CD14-positive monocyte (primary cell): Measurements from ENCODE around the gene SEMA6B. TPM values are rescaled to one million over a fixed set of nuclear protein-coding genes. Genes with fewer than 3 reads are reported as not detected.

ENCODE experiments used
- DNase-seq, 3 donors: peaks; one replicate each; pipeline ENCODE4 v3.0.0-alpha.2; 2011 to 2022
- H2AFZ ChIP-seq: 2 replicates; pipeline ENCODE4 v1.6.0; 2012; ENCODE audit warnings: mild to moderate bottlenecking, low read depth, low read length, inconsistent platforms; ENCODE audit not compliant: insufficient read depth, poor library complexity, severe bottlenecking
- H3K27ac ChIP-seq, 2 donors: 1 replicate in 1 of 2; 2 replicates in 1 of 2; pipeline ENCODE4 v1.5.1; 2012 to 2013; ENCODE audit warnings: low read length in 2 of 2, control low read depth in 1 of 2, inconsistent platforms in 1 of 2, low read depth in 1 of 2, mild to moderate bottlenecking in 1 of 2
- H3K27me3 ChIP-seq, 2 donors: one replicate each; pipeline versions ENCODE4 v1.6.0 to v1.6.1; 2011 to 2013; ENCODE audit warnings: low read length in 2 of 2; ENCODE audit not compliant: control insufficient read depth in 2 of 2, insufficient read depth in 2 of 2
- H3K36me3 ChIP-seq, 2 donors: replicated peaks in 1 of 2; 1 replicate in 1 of 2; 2 replicates in 1 of 2; pipeline versions ENCODE4 v1.5.1 to v1.6.1; 2012 to 2013; ENCODE audit warnings: low read length in 2 of 2, control low read depth in 1 of 2, inconsistent platforms in 1 of 2, mild to moderate bottlenecking in 1 of 2; ENCODE audit not compliant: insufficient read depth in 2 of 2, control insufficient read depth in 1 of 2
- H3K4me1 ChIP-seq, 2 donors: 1 replicate in 1 of 2; 2 replicates in 1 of 2; pipeline versions ENCODE4 v1.5.1 to v1.6.1; 2012 to 2013; ENCODE audit warnings: low read length in 2 of 2, control low read depth in 1 of 2, inconsistent platforms in 1 of 2, mild to moderate bottlenecking in 1 of 2, moderate library complexity in 1 of 2; ENCODE audit not compliant: insufficient read depth in 2 of 2, control insufficient read depth in 1 of 2
- H3K4me2 ChIP-seq: replicated peaks from 2 replicates; pipeline ENCODE3; 2012; ENCODE audit warnings: low read length, moderate library complexity, mild to moderate bottlenecking; ENCODE audit not compliant: poor library complexity, severe bottlenecking; ENCODE audit errors: extremely low read depth
- H3K4me3 ChIP-seq, 3 experiments: fragments of 200-600 bp in 1 of 3; sonication (generic) in 1 of 3; replicated peaks in 1 of 3; 1 replicate in 2 of 3; 2 replicates in 1 of 3; pipeline ENCODE4 v1.5.1; 2011 to 2013; ENCODE audit warnings: low read length in 3 of 3, mild to moderate bottlenecking in 3 of 3, control low read depth in 2 of 3, low read depth in 2 of 3, inconsistent platforms in 1 of 3, moderate library complexity in 1 of 3
- H3K79me2 ChIP-seq: 2 replicates; pipeline ENCODE4 v1.6.0; 2012; ENCODE audit warnings: mild to moderate bottlenecking, control low read depth, inconsistent platforms, low read length, moderate library complexity; ENCODE audit not compliant: insufficient read depth
- H3K9ac ChIP-seq: 2 replicates; pipeline ENCODE4 v1.6.0; 2017; ENCODE audit warnings: low read length, mild to moderate bottlenecking; ENCODE audit not compliant: insufficient read depth, poor library complexity, severe bottlenecking
- H3K9me3 ChIP-seq, 2 donors: replicated peaks in 1 of 2; 1 replicate in 1 of 2; 2 replicates in 1 of 2; pipeline versions ENCODE4 v1.5.1 to v1.6.1; 2012 to 2013; ENCODE audit warnings: low read length in 2 of 2, control low read depth in 1 of 2; ENCODE audit not compliant: control insufficient read depth in 1 of 2, insufficient read depth in 1 of 2
- H4K20me1 ChIP-seq: 2 replicates; pipeline ENCODE4 v1.6.0; 2012; ENCODE audit warnings: mild to moderate bottlenecking, low read length, control low read depth, moderate library complexity; ENCODE audit not compliant: insufficient read depth
- H3K27ac Mint-ChIP-seq, 7 donors: one replicate each; pipeline ENCODE4 v1.8.0; 2020; ENCODE audit warnings: mild to moderate bottlenecking in 7 of 7, mixed read lengths in 7 of 7, moderate library complexity in 6 of 7, inconsistent platforms in 2 of 7
- H3K27me3 Mint-ChIP-seq, 3 donors: one replicate each; pipeline ENCODE4 v1.8.0; 2021 to 2022; ENCODE audit warnings: low read depth in 3 of 3, mild to moderate bottlenecking in 3 of 3, mixed read lengths in 3 of 3, moderate library complexity in 3 of 3, inconsistent platforms in 1 of 3
- H3K36me3 Mint-ChIP-seq, 2 donors: one replicate each; pipeline ENCODE4 v1.8.0; 2020; ENCODE audit warnings: mixed read lengths in 2 of 2, inconsistent platforms in 1 of 2, mild to moderate bottlenecking in 1 of 2
- H3K4me1 Mint-ChIP-seq: one replicate; pipeline ENCODE4 v1.8.0; 2020; ENCODE audit warnings: mild to moderate bottlenecking, mixed read lengths
- H3K4me3 Mint-ChIP-seq, 2 donors: one replicate each; pipeline ENCODE4 v1.8.0; 2020; ENCODE audit warnings: mild to moderate bottlenecking in 2 of 2, mixed read lengths in 2 of 2, moderate library complexity in 1 of 2
- H3K9me3 Mint-ChIP-seq, 7 donors: one replicate each; pipeline ENCODE4 v1.8.0; 2020 to 2022; ENCODE audit warnings: mixed read lengths in 7 of 7, mild to moderate bottlenecking in 6 of 7, moderate library complexity in 6 of 7, inconsistent platforms in 2 of 7
- WGBS: methylation state at CpG from one replicate; pipeline ENCODE4 v1.1.5; 2013; ENCODE audit warnings: missing lambda C conversion rate; ENCODE audit not compliant: insufficient coverage; 5-methylcytosine and 5-hydroxymethylcytosine counted together
- intact Hi-C, 2 donors: fragments of 100-400 bp; cut with micrococcal nuclease; formaldehyde crosslinking; loops; one replicate each; pipeline versions ENCODE4 v1.15.0 to v1.15.1; 2023
- polyA plus RNA-seq, 3 donors: library from polyadenylated mRNA; depleted of rRNA in 1 of 3; unstranded in 2 of 3; stranded (reverse) in 1 of 3; fragments of 300-500 nt in 2 of 3; fragments of >200 nt in 1 of 3; fragmentation: Illumina TruSeq in 2 of 3; gene quantifications; 1 replicate in 2 of 3; 2 replicates in 1 of 3; pipeline ENCODE4 v1.2.3, GENCODE V29; 2012 to 2021
- TF ChIP-seq, protein P1 (sequence below): fragments of 200-600 bp; IDR thresholded peaks from one replicate; pipeline ENCODE4 v1.8.0; 2022; ENCODE audit warnings: antibody characterized with exemption, mild to moderate bottlenecking

SEMA6B gene
- polyA plus RNA-seq, 3 donors: 0.12 to 1.6 (median 0.87) TPM

DNA sequence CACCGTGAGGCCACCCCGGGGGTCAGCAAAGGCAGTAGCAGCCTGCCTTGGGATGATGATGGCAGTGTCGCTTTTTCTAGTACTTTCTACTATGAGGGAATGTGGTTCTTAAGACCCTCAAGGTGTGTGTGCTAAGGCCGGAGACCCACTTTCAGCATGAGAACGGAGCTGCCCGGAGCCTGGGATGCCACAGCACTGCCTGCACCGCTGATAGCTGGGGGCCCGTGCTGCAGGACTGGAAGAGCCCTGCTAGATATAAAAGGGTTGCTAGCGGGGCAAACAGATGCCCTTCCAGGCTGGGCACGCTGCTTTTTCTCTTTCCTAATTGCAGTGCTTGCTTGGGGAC is 55.7 kb downstream of the SEMA6B start:
- no peaks in the 10 kb centered on the region for H3K27me3 ChIP-seq
- H3K4me3 Mint-ChIP-seq: no peak overlapping the region
- no peaks in the 10 kb centered on the region for H3K79me2 ChIP-seq
- H3K4me1 ChIP-seq: peaks cover 0 to 6% of the 10 kb centered on the region in 2 donors
- H3K4me1 Mint-ChIP-seq: peaks cover 7% of the 10 kb centered on the region
- no peak overlapping the region for H3K9ac ChIP-seq
- TF ChIP-seq, protein P1, sequence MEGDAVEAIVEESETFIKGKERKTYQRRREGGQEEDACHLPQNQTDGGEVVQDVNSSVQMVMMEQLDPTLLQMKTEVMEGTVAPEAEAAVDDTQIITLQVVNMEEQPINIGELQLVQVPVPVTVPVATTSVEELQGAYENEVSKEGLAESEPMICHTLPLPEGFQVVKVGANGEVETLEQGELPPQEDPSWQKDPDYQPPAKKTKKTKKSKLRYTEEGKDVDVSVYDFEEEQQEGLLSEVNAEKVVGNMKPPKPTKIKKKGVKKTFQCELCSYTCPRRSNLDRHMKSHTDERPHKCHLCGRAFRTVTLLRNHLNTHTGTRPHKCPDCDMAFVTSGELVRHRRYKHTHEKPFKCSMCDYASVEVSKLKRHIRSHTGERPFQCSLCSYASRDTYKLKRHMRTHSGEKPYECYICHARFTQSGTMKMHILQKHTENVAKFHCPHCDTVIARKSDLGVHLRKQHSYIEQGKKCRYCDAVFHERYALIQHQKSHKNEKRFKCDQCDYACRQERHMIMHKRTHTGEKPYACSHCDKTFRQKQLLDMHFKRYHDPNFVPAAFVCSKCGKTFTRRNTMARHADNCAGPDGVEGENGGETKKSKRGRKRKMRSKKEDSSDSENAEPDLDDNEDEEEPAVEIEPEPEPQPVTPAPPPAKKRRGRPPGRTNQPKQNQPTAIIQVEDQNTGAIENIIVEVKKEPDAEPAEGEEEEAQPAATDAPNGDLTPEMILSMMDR: no peak
- peaks cover 36 to 39% of the 10 kb centered on the region in 2 donors for H3K36me3 ChIP-seq
- H2AFZ ChIP-seq: no peak overlapping the region
- H3K27ac Mint-ChIP-seq: no peak overlapping the region
- peaks cover 40 to 58% of the 10 kb centered on the region in 2 donors for H3K36me3 Mint-ChIP-seq
- H4K20me1 ChIP-seq: no peaks in the 10 kb centered on the region
- no peaks in the 10 kb centered on the region for H3K9me3 ChIP-seq
- no peak overlapping the region for H3K4me3 ChIP-seq
- no peak overlapping the region for H3K27ac ChIP-seq
- no peak for DNase-seq
- H3K4me2 ChIP-seq: no peak overlapping the region
- H3K9me3 Mint-ChIP-seq: no peaks in the 10 kb centered on the region
- no peaks in the 10 kb centered on the region for H3K27me3 Mint-ChIP-seq
- WGBS: 97% methylated on average over 10 of the region's 10 CpGs
- intact Hi-C loops: no loop called here

DNA sequence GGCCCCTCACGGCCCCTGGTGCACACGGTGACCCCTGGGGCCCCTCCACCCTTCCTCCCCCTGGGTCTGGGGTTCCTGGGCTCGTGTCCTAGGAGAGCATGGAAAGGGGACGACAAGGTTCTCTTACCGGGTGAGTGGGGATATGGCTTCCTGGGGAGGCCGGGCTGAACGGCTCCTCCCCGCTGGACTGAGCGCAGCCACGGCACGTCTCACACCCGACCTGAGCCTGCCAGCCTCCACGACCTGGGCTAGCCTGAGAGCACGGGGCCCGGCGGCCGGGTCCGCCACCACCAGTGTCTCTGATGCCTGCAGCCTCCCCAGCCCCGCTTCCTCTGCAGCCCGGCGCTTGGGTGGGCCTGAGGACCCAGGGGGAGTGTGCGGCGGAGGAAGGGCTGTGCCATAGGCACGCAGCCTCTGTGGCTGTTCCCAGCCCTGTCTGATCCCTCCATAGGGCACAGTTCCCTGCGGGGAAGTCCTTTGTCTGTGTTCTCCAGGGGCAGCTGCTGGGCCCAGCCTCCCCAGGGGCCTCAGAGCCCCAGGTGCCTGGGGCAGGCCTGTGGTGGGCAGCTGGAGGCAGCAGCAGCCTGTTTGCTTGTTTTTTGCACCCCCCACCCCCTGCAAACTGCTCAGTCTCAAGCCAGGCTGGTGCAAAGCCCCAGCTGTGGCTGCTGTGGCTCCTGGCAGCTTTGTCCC is 56.2 kb downstream of the SEMA6B start:
- Mint-ChIP-seq H3K27me3 (no peaks in the 10 kb centered on the region), H3K4me3 (no peak overlapping the region), H3K4me1 (peaks cover 7% of the 10 kb centered on the region), H3K9me3 (no peaks in the 10 kb centered on the region), H3K36me3 (peaks cover 40 to 58% of the 10 kb centered on the region in 2 donors), H3K27ac (no peak overlapping the region)
- H3K4me1 ChIP-seq: peaks cover 0 to 6% of the 10 kb centered on the region in 2 donors
- TF ChIP-seq, protein P1: no peak
- H3K27ac ChIP-seq: no peak overlapping the region
- no peak overlapping the region for H3K4me3 ChIP-seq
- no peaks in the 10 kb centered on the region for H3K79me2 ChIP-seq
- H3K9me3 ChIP-seq: no peaks in the 10 kb centered on the region
- H2AFZ ChIP-seq: no peak overlapping the region
- DNase-seq: no peak
- no peaks in the 10 kb centered on the region for H3K27me3 ChIP-seq
- H3K36me3 ChIP-seq: peaks cover 41 to 44% of the 10 kb centered on the region in 2 donors
- 96% methylated on average over 20 of the region's 25 CpGs for WGBS
- intact Hi-C loops: no loop called here
- H3K4me2 ChIP-seq: no peak overlapping the region
- no peaks in the 10 kb centered on the region for H4K20me1 ChIP-seq
- H3K9ac ChIP-seq: no peak overlapping the region
